Right ventricle myocardium superior (tissue), 1 donor: Measurements from ENCODE around the gene FOXN1. TPM values are rescaled to one million over a fixed set of nuclear protein-coding genes. Genes with fewer than 3 reads are reported as not detected.
A peak's percentile ranks its signal among the peaks of the same experiment; 100 is the strongest.

Experiments used
- ATAC-seq: fragments of 200-7000 bp; cut with Tn5 transposase; one replicate; pipeline ENCODE4 v1.9.1; 2020; ENCODE audit warnings: mild to moderate bottlenecking; ENCODE audit not compliant: poor library complexity
- DNase-seq: peaks from one replicate; pipeline ENCODE4 v3.0.0-alpha.2; 2020
- intact Hi-C: fragments of 100-400 bp; cut with DNase I; formaldehyde crosslinking; loops from one replicate; pipeline ENCODE4 v1.11.2; 2022
- total RNA-seq: library from RNA; stranded (reverse); fragmentation: NEBNext Ultra II Directional; extraction: Animal tissue kit (Norgen Biotek cat#: 25700); gene quantifications from one replicate; pipeline ENCODE4 v1.2.1, GENCODE V29; 2021
- donor health status: DM: no; HTN: yes; CAD: no; lungs with severe emphysema.

FOXN1 gene
- total RNA-seq, 1 donor from 2014 or later, result not detected

- peak; percentile 81 for ATAC-seq
- intact Hi-C loops, result loop anchor here (5.0 kb wide), 1 partner anchor 118 kb away; the partner anchor contains the start of gene RSKR
- peak; percentile 79 for DNase-seq
Observed at GRCh38 chr17:28494445-28495188, 11.5 kb upstream of the FOXN1 start.

- no peak for ATAC-seq
- no peak for DNase-seq
- intact Hi-C loops, result loop anchor here (5.0 kb wide), 1 partner anchor 117 kb away; the partner anchor contains the start of gene RSKR
Observed at GRCh38 chr17:28495635-28496034, 10.5 kb upstream of the FOXN1 start.

DNA sequence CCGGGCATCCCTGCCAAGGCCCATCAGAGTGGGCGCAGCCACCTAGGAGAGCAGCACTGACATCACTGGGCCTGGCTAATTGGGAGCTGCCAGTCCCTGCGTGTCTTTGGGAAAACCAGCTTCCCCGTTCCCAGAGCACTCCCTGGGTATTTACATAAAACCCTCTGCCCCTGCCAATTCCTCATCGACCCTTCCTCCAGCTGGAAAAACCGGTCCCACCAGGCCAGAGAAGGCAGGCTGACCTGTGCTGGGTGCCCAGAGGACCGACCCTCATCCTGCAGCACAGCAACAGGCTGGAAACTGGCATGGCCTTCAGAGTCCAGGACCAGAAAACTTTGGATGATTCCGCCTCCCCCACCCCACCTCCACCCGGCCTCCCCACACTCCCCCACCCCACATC lies 8.2 kb upstream of the FOXN1 start:
- no peak for ATAC-seq
- intact Hi-C loops, result loop anchor here (5.0 kb wide), 1 partner anchor 114 kb away; the partner anchor contains the start of gene RSKR
- DNase-seq, result no peak

GRCh38 chr17:28498652-28499363 lies 7.3 kb upstream of the FOXN1 start:
- intact Hi-C loops, result loop anchor here (5.0 kb wide), 1 partner anchor 113 kb away; the partner anchor contains the start of gene RSKR
- ATAC-seq (no peak), DNase-seq (no peak)

GRCh38 chr17:28499364-28499664 lies 6.8 kb upstream of the FOXN1 start:
- DNase-seq (no peak), ATAC-seq (no peak)
- intact Hi-C loops, result loop anchor here (5.0 kb wide), 1 partner anchor 113 kb away; the partner anchor contains the start of gene RSKR

DNA sequence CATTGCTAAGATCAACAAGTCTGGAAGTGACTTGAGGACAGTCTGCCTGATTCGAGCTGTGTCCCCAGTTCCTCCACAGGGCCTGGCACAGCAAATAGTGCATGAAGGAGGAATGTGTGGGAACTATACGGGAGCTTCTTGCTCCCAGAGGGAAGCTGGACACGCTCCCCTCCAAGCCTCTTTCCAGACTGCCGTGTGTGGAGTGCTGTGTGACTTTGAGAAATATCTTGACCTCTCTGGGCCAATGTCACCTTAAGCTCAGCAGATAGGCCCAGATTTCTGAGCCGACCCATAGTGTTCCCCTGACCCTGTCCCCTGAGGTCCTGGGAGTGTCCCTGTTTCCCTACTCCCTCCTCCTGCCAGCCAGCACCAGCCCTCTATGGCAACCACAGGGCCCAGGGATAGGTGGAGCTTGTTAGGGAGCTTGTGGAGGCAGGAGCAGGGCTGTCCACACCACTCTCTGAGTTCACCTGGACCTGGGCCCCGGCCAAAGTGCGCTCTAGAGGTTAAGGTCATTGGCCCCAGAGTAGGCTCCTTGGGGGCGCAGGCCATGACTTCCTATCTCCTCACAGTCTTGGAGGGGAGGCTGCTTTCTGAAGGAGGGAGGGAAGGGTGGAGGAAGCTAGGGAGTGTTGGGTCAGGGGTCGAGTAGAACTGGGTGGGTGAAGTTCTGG lies 6.3 kb upstream of the FOXN1 start:
- intact Hi-C loops, result loop anchor here (5.0 kb wide), 1 partner anchor 112 kb away; the partner anchor contains the start of gene RSKR
- DNase-seq (no peak), ATAC-seq (no peak)

GRCh38 chr17:28500712-28501379 lies 5.3 kb upstream of the FOXN1 start:
- intact Hi-C loops, result no loop called here
- no peak for DNase-seq

GRCh38 chr17:28501421-28502284 lies 4.5 kb upstream of the FOXN1 start:
- ATAC-seq, result no peak
- no peak for DNase-seq
- intact Hi-C loops, result no loop called here

More at GRCh38 chr17:28500712-28501379, 5.3 kb upstream of the FOXN1 start:
- ATAC-seq, result peak; percentile 31

- no peak for ATAC-seq
- intact Hi-C loops, result no loop called here
- no peak for DNase-seq
Observed at GRCh38 chr17:28503420-28503819, 2.7 kb upstream of the FOXN1 start.

GRCh38 chr17:28506763-28507487 lies 777 bp downstream of the FOXN1 start:
- DNase-seq (no peak), ATAC-seq (no peak)
- intact Hi-C loops, result no loop called here

DNA sequence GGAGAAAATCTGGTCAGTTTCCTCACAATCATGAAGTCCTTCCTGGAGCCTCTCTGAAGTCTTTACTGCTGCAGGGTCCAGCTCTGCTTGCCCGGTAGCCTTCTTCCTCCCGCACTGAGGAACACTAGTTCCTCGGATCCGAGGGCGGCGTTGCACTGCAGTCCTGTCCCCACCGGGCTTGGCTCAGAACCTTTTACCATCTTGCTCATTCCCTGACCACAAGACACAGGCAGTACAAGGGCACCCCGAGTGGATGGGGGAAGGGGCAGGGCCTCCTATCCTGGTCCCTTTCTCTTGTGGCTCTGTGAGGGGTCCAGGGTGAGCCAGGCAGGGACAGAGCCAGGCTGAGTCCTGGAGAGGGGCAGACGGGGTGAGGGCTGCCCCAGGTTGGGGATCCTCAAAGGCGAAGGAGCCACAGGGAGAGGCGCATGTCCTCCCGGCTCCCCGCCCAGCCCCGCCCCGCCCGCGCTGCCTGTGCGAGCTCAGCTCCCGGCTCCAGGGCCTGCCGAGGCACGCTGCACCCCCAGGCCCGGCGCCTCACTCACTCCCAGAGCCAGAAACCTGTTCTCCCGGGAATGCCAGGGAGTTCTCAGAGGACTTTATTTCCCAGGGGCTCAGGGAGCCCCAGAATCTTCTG lies 1.5 kb downstream of the FOXN1 start:
- DNase-seq (no peak), ATAC-seq (no peak)
- intact Hi-C loops, result no loop called here

- no peak for ATAC-seq
- DNase-seq, result no peak
- intact Hi-C loops, result no loop called here
Observed at GRCh38 chr17:28508211-28508724, 2.1 kb downstream of the FOXN1 start.

- no peak for ATAC-seq
- intact Hi-C loops, result no loop called here
Observed at GRCh38 chr17:28509789-28510188, 3.6 kb downstream of the FOXN1 start.

GRCh38 chr17:28511858-28512461 lies 5.8 kb downstream of the FOXN1 start:
- intact Hi-C loops, result no loop called here
- DNase-seq (no peak), ATAC-seq (no peak)

More at GRCh38 chr17:28509789-28510188, 3.6 kb downstream of the FOXN1 start:
- peak; percentile 30 for DNase-seq

DNA sequence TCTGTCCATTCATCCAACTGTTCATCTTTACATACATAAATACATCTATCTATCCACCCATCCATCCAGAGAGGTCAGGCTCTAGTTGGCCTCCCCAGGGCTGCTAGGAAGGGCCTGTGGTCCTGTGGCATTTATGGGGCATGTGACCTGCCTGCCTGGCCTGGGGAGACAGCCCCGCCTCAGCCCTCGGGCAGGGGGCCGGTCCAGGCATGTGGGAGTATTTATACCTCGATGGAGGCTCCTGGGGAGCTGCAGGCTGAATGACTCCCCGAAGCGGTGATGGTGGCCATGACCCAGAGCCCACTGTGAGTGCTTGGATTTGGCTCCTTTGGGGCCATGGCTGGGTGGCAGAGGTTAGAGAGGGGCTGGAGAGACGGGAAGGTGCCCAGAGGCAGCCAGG lies 7.3 kb downstream of the FOXN1 start:
- DNase-seq (no peak), ATAC-seq (no peak)
- intact Hi-C loops, result no loop called here

- no peak for DNase-seq
- no peak for ATAC-seq
- intact Hi-C loops, result no loop called here
Observed at GRCh38 chr17:28514561-28515002, 8.4 kb downstream of the FOXN1 start.
